ENCODE data around the gene MCUB. TPM values are rescaled to one million over a fixed set of nuclear protein-coding genes. Genes with fewer than 3 reads are reported as not detected.

MCUB gene
- total RNA-seq, 6 experiments from 2014 or later = 10.2 to 16.5 (median 15.3) TPM

GRCh38 chr4:109615742-109616141 is 55.7 kb downstream of the MCUB start:
- Mint-ChIP-seq H3K36me3 (ENCODE audit: low read depth) (no peaks in the 10 kb centered on the region), H3K4me3 (no peak overlapping the region), H3K27ac (no peak overlapping the region), H3K4me1 (ENCODE audit: low read depth) (peaks cover 10% of the 10 kb centered on the region), H3K27me3 (ENCODE audit: insufficient read depth) (no peaks in the 10 kb centered on the region), H3K9me3 (no peaks in the 10 kb centered on the region)
- DNase-seq = no peak
- no peak for TF ChIP-seq CTCF (IDR thresholded peaks at IDR 0.05)

DNA sequence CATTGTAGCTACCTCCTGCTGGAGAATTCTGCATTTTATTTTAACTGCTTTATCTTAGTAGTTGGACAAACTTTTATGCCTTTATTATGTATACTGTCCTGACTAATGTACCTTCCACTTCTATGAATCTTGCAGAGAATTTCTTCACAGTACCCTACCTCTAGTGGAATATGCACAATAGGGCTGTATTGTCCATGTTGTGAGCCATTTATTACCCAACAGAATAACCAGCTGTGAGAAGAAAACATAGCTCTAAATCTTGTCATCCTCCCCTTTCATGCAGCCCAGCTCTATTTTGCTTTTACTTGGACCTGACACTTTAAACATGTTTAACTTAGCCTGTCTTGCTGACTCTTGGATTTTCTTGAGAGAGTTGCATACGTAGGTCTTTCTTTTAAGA is 56.2 kb downstream of the MCUB start:
- Mint-ChIP-seq H3K9me3 (no peaks in the 10 kb centered on the region), H3K4me1 (ENCODE audit: low read depth) (peaks cover 5% of the 10 kb centered on the region), H3K27me3 (ENCODE audit: insufficient read depth) (no peaks in the 10 kb centered on the region), H3K27ac (no peak overlapping the region), H3K36me3 (ENCODE audit: low read depth) (no peaks in the 10 kb centered on the region), H3K4me3 (no peak overlapping the region)
- no peak for TF ChIP-seq CTCF (IDR thresholded peaks at IDR 0.05)
- no peak for DNase-seq

GRCh38 chr4:109622626-109623025 is 62.6 kb downstream of the MCUB start:
- H3K9me3 Mint-ChIP-seq = no peaks in the 10 kb centered on the region
- H3K4me1 Mint-ChIP-seq (ENCODE audit: low read depth) = no peaks in the 10 kb centered on the region
- no peaks in the 10 kb centered on the region for H3K27me3 Mint-ChIP-seq (ENCODE audit: insufficient read depth)
- H3K27ac Mint-ChIP-seq = no peak overlapping the region
- no peak overlapping the region for H3K4me3 Mint-ChIP-seq
- no peak for DNase-seq
- TF ChIP-seq CTCF (IDR thresholded peaks at IDR 0.05) = no peak
- no peaks in the 10 kb centered on the region for H3K36me3 Mint-ChIP-seq (ENCODE audit: low read depth)

GRCh38 chr4:109624536-109624935 is 64.5 kb downstream of the MCUB start:
- Mint-ChIP-seq H3K4me3 (no peak overlapping the region), H3K27ac (no peak overlapping the region), H3K36me3 (ENCODE audit: low read depth) (no peaks in the 10 kb centered on the region), H3K4me1 (ENCODE audit: low read depth) (peaks cover 4% of the 10 kb centered on the region; the same call in 1 of the 2 replicates), H3K9me3 (no peaks in the 10 kb centered on the region), H3K27me3 (ENCODE audit: insufficient read depth) (peaks cover 2% of the 10 kb centered on the region; the same call in 1 of the 2 replicates)
- TF ChIP-seq CTCF (IDR thresholded peaks at IDR 0.05) = no peak
- no peak for DNase-seq

DNA sequence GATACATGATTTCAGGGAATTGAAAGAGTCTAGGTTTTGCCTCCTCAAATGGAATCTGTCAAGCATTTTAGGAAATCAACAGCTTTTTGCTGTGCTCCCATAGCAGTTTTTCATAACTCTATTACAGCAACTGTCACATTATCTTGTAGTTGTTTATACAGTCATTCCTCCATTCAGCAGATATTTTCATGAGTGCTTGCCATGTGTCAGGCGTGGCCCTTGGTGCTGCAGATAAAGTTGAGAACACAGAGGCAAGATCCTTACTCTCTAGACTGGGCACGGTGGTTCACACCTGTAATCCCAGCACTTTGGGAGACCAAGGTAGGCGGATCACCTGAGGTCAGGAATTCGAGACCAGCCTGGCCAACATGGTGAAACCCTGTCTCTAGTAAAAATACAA is 67.3 kb downstream of the MCUB start:
- H3K27ac Mint-ChIP-seq = no peak overlapping the region
- H3K36me3 Mint-ChIP-seq (ENCODE audit: low read depth) = no peaks in the 10 kb centered on the region
- no peak overlapping the region for H3K4me3 Mint-ChIP-seq
- no peaks in the 10 kb centered on the region for H3K9me3 Mint-ChIP-seq
- TF ChIP-seq CTCF (IDR thresholded peaks at IDR 0.05) = no peak
- peaks cover 2% of the 10 kb centered on the region; the same call in 1 of the 2 replicates for H3K27me3 Mint-ChIP-seq (ENCODE audit: insufficient read depth)
- peaks cover 14% of the 10 kb centered on the region for H3K4me1 Mint-ChIP-seq (ENCODE audit: low read depth)
- no peak for DNase-seq

- H3K27ac Mint-ChIP-seq = no peak overlapping the region
- peaks cover 14% of the 10 kb centered on the region for H3K4me1 Mint-ChIP-seq (ENCODE audit: low read depth)
- H3K9me3 Mint-ChIP-seq = no peaks in the 10 kb centered on the region
- H3K27me3 Mint-ChIP-seq (ENCODE audit: insufficient read depth) = peaks cover 2% of the 10 kb centered on the region; the same call in 1 of the 2 replicates
- no peak for DNase-seq
- no peaks in the 10 kb centered on the region for H3K36me3 Mint-ChIP-seq (ENCODE audit: low read depth)
- H3K4me3 Mint-ChIP-seq = no peak overlapping the region
- no peak for TF ChIP-seq CTCF (IDR thresholded peaks at IDR 0.05)
Measured at GRCh38 chr4:109629775-109630174, 69.7 kb downstream of the MCUB start.
